ENCODE results near the gene TRIM41.
A peak's percentile ranks its signal among the peaks of the same experiment; 100 is the strongest.

Gene TRIM41

GRCh38 chr5:181221792-181222629 lies 1.1 kb upstream of the TRIM41 start:
- Histone ChIP-seq H3K27ac (peak overlapping the region; percentile 32 to 99 (median 93)), H3K4me3 (peak overlapping the region; percentile 61 to 83 (median 78))

GRCh38 chr5:181222630-181223057 lies 437 bp upstream of the TRIM41 start:
- Histone ChIP-seq H3K4me3 (peak overlapping the region; percentile 61 to 83 (median 78)), H3K27ac (peak overlapping the region; percentile 32 to 99 (median 93))

- peak overlapping the region; percentile 66 to 99 (median 93) for H3K27ac ChIP-seq
- peak overlapping the region; percentile 61 to 83 (median 78) for H3K4me3 ChIP-seq
These were observed 778 bp downstream of the TRIM41 start for GRCh38 chr5:181223729-181224389.

- Histone ChIP-seq H3K4me3 (peak overlapping the region; percentile 61 to 83 (median 78)), H3K27ac (peak overlapping the region in 20 of 21 experiments; percentile 66 to 99 (median 93))
These were observed 1.5 kb downstream of the TRIM41 start for GRCh38 chr5:181224390-181225229.

- Histone ChIP-seq H3K27ac (no peak overlapping the region), H3K4me3 (no peak overlapping the region)
These were observed 6.9 kb downstream of the TRIM41 start for GRCh38 chr5:181229996-181230395.

GRCh38 chr5:181230551-181230950 lies 7.5 kb downstream of the TRIM41 start:
- no peak overlapping the region for H3K4me3 ChIP-seq
- H3K27ac ChIP-seq, result no peak overlapping the region

- H3K27ac ChIP-seq, result no peak overlapping the region
- H3K4me3 ChIP-seq, result no peak overlapping the region
These were observed 8.4 kb downstream of the TRIM41 start for GRCh38 chr5:181231432-181231831.

GRCh38 chr5:181232593-181232992 lies 9.5 kb downstream of the TRIM41 start:
- H3K27ac ChIP-seq, result no peak overlapping the region

GRCh38 chr5:181233088-181233800 lies 10.2 kb downstream of the TRIM41 start:
- no peak overlapping the region for H3K27ac ChIP-seq
- H3K4me3 ChIP-seq, result no peak overlapping the region

More at GRCh38 chr5:181232593-181232992, 9.5 kb downstream of the TRIM41 start:
- no peak overlapping the region for H3K4me3 ChIP-seq

- no peak overlapping the region for H3K27ac ChIP-seq
- H3K4me3 ChIP-seq, result no peak overlapping the region
These were observed 10.8 kb downstream of the TRIM41 start for GRCh38 chr5:181233801-181234454.

- H3K4me3 ChIP-seq, result no peak overlapping the region
- H3K27ac ChIP-seq, result no peak overlapping the region
These were observed 11.6 kb downstream of the TRIM41 start for GRCh38 chr5:181234455-181235306.

GRCh38 chr5:181235323-181235688 lies 12.2 kb downstream of the TRIM41 start:
- H3K27ac ChIP-seq, result no peak overlapping the region
- no peak overlapping the region for H3K4me3 ChIP-seq

GRCh38 chr5:181235689-181236366 lies 12.7 kb downstream of the TRIM41 start:
- Histone ChIP-seq H3K27ac (no peak overlapping the region), H3K4me3 (no peak overlapping the region)

GRCh38 chr5:181236471-181236870 lies 13.4 kb downstream of the TRIM41 start:
- no peak overlapping the region for H3K27ac ChIP-seq

GRCh38 chr5:181236954-181237641 lies 14.0 kb downstream of the TRIM41 start:
- Histone ChIP-seq H3K27ac (no peak overlapping the region), H3K4me3 (no peak overlapping the region)

More at GRCh38 chr5:181236471-181236870, 13.4 kb downstream of the TRIM41 start:
- H3K4me3 ChIP-seq, result no peak overlapping the region

- H3K27ac ChIP-seq, result no peak overlapping the region
- H3K4me3 ChIP-seq, result no peak overlapping the region
These were observed 14.8 kb downstream of the TRIM41 start for GRCh38 chr5:181237729-181238385.

Data from skin epidermis (tissue), 12 donors.